Neuronal stem cell (in vitro differentiated cells): Measurements from ENCODE around the gene PIGL.

Source experiments
- DNase-seq: peaks from one replicate; pipeline ENCODE4 v3.0.0-alpha.2; 2013; ENCODE audit warnings: low spot score
- H2AFZ ChIP-seq: one replicate; pipeline ENCODE4 v1.6.1; 2013; ENCODE audit warnings: mild to moderate bottlenecking, low read length, inconsistent platforms
- H2AK5ac ChIP-seq: 2 replicates; pipeline ENCODE4 v1.6.1; 2013; ENCODE audit warnings: low read depth, mild to moderate bottlenecking, inconsistent platforms, low read length, moderate library complexity, mixed read lengths
- H2BK120ac ChIP-seq: 2 replicates; pipeline ENCODE4 v1.6.1; 2013; ENCODE audit warnings: low read depth, mild to moderate bottlenecking, inconsistent platforms, low read length, moderate library complexity, mixed read lengths
- H2BK12ac ChIP-seq: one replicate; pipeline ENCODE4 v1.6.1; 2013; ENCODE audit warnings: low read length, inconsistent platforms
- H2BK15ac ChIP-seq: 2 replicates; pipeline ENCODE4 v1.6.1; 2013; ENCODE audit warnings: mild to moderate bottlenecking, low read length, inconsistent platforms, mixed read lengths
- H2BK5ac ChIP-seq: one replicate; pipeline ENCODE4 v1.6.1; 2013; ENCODE audit warnings: inconsistent platforms, mild to moderate bottlenecking, low read length, moderate library complexity
- H3K14ac ChIP-seq: one replicate; pipeline ENCODE4 v1.6.1; 2013; ENCODE audit warnings: low read length, inconsistent platforms
- H3K18ac ChIP-seq: 2 replicates; pipeline ENCODE4 v1.6.1; 2013; ENCODE audit warnings: low read length, inconsistent platforms
- H3K23ac ChIP-seq: 2 replicates; pipeline ENCODE4 v1.6.1; 2013; ENCODE audit warnings: low read depth, mild to moderate bottlenecking, mixed read lengths, low read length, inconsistent platforms; ENCODE audit not compliant: poor library complexity
- H3K27ac ChIP-seq: replicated peaks from 3 replicates; pipeline ENCODE4 v1.5.1; 2013; ENCODE audit warnings: low read length, inconsistent platforms
- H3K27me3 ChIP-seq, 3 experiments: 2 replicates each; pipeline ENCODE4 v1.6.1; 2013; ENCODE audit warnings: low read length in 3 of 3, mild to moderate bottlenecking in 2 of 3, inconsistent platforms in 1 of 3, low read depth in 1 of 3, mixed read lengths in 1 of 3, moderate library complexity in 1 of 3; ENCODE audit not compliant: control insufficient read depth in 3 of 3, insufficient read depth in 3 of 3
- H3K36me3 ChIP-seq, 2 donors: replicated peaks in 1 of 2; 2 replicates each; pipeline ENCODE4 v1.6.1; 2013; ENCODE audit warnings: low read length in 2 of 2; ENCODE audit not compliant: control insufficient read depth in 2 of 2, insufficient read depth in 2 of 2
- H3K4ac ChIP-seq: 2 replicates; pipeline ENCODE4 v1.6.1; 2013; ENCODE audit warnings: inconsistent platforms, mild to moderate bottlenecking, low read length, moderate library complexity
- H3K4me1 ChIP-seq, 2 donors: 1 replicate in 1 of 2; 2 replicates in 1 of 2; pipeline ENCODE4 v1.6.1; 2013; ENCODE audit warnings: low read length in 2 of 2, low read depth in 1 of 2; ENCODE audit not compliant: control insufficient read depth in 2 of 2, insufficient read depth in 1 of 2
- H3K4me2 ChIP-seq: one replicate; pipeline ENCODE4 v1.6.1; 2013; ENCODE audit warnings: mild to moderate bottlenecking, low read length, inconsistent platforms; ENCODE audit not compliant: insufficient read depth, poor library complexity, severe bottlenecking
- H3K4me3 ChIP-seq, 2 donors: 2 replicates each; pipeline ENCODE4 v1.5.1; 2013; ENCODE audit warnings: low read length in 2 of 2, mild to moderate bottlenecking in 2 of 2, inconsistent platforms in 1 of 2, moderate library complexity in 1 of 2
- H3K79me1 ChIP-seq: one replicate; pipeline ENCODE4 v1.6.1; 2013; ENCODE audit warnings: low read depth, mild to moderate bottlenecking, inconsistent platforms, low read length, moderate library complexity
- H3K9ac ChIP-seq: one replicate; pipeline ENCODE4 v1.6.1; 2013; ENCODE audit warnings: mild to moderate bottlenecking, low read depth, low read length, inconsistent platforms; ENCODE audit not compliant: poor library complexity
- H3K9me3 ChIP-seq, 2 donors: replicated peaks in 1 of 2; 2 replicates each; pipeline versions ENCODE3 to v1.6.1; 2013; ENCODE audit warnings: low read length in 2 of 2, mild to moderate bottlenecking in 2 of 2, inconsistent platforms in 1 of 2, low read depth in 1 of 2, mixed read lengths in 1 of 2, moderate library complexity in 1 of 2; ENCODE audit not compliant: control insufficient read depth in 2 of 2, insufficient read depth in 1 of 2
- H4K8ac ChIP-seq: one replicate; pipeline ENCODE4 v1.6.1; 2013; ENCODE audit warnings: low read depth, mild to moderate bottlenecking, inconsistent platforms, low read length, moderate library complexity
- H4K91ac ChIP-seq: one replicate; pipeline ENCODE4 v1.6.1; 2013; ENCODE audit warnings: low read length, low read depth, mild to moderate bottlenecking, inconsistent platforms; ENCODE audit not compliant: poor library complexity
- WGBS, 2 donors: extraction: QIAGEN DNeasy Blood & Tissue Kit; methylation state at CpG; one replicate each; pipeline ENCODE4 v1.1.7; 2013; ENCODE audit warnings: missing lambda C conversion rate in 2 of 2, mixed read lengths in 1 of 2; ENCODE audit not compliant: insufficient read length in 2 of 2, insufficient replicate concordance in 1 of 2; ENCODE audit errors: extremely low coverage in 2 of 2; 5-methylcytosine and 5-hydroxymethylcytosine counted together

PIGL gene

DNA sequence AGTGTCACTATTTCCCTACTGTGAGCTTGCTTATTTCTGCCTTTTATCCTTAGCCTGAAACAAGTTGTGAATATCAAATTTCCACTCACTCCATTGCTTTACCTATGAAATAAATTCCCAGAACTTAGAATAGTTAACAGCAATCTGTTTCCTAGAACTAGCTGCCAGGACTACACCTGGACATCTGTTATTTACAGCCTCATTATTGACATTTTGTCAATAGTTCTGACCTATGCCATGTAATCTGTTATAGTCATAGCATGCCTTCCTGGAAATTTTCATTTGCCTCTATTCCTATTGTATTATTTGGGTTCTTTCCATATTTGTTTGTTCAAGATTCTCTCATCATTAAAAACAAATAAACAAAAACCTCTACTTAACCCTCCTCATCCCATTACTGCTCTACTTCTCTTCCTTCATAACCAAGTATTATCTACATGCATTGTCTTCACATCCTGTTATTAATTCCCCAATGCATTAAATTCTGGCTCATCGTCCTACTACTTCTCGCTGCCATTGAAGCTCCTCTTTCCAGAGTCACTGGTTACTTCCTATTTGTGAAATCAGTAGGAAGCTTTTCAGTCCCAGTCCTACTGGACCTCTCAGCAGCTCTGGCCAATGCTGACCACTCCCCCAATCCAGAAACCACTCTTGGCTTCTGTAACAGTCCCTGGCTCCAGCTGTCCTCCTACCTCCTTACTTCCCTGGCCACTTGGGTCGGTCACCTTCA, 55.3 kb downstream of the PIGL start:
- Histone ChIP-seq H2AK5ac (no peak overlapping the region), H4K8ac (peak overlapping the region; percentile 70), H3K9ac (no peak overlapping the region), H3K9me3 (peaks cover 3 to 6% of the 10 kb centered on the region in 2 donors), H3K4me1 (no peaks in the 10 kb centered on the region), H4K91ac (no peak overlapping the region), H3K23ac (no peak overlapping the region), H3K79me1 (peaks cover 1% of the 10 kb centered on the region), H3K27me3 (no peaks in the 10 kb centered on the region), H3K27ac (no peak overlapping the region), H3K18ac (no peak overlapping the region), H2BK5ac (no peak overlapping the region), H3K4me3 (no peak overlapping the region), H2BK12ac (no peak overlapping the region), H3K36me3 (no peaks in the 10 kb centered on the region), H3K4ac (no peak overlapping the region), H3K4me2 (no peak overlapping the region), H2BK15ac (no peak overlapping the region), H2BK120ac (no peak overlapping the region), H3K14ac (no peak overlapping the region), H2AFZ (no peak overlapping the region)
- WGBS, 2 donors = no CpG with 5 or more reads among the region's 3 CpGs
- no peak for DNase-seq

DNA sequence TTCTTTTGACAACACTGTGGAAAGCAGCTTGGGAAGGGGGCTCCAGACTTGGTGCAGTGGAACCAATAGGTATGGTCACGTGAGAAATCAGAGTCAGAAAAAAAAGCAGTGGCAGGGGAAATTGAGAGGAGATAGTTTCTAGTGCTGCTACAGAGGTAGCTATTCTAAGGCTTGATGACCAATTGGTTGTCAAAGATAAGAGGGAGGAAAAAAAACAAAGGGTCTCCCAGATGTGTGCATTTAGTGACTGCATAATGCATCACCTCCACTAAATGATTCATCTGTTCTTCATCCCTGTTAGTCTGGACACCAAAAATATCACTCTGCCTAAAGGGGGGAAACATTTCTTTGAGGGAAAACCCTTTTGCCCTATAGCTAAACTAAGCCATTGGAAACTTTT, 56.5 kb downstream of the PIGL start:
- Histone ChIP-seq H2BK15ac (no peak overlapping the region), H4K91ac (no peak overlapping the region), H2BK5ac (no peak overlapping the region), H3K4ac (no peak overlapping the region), H3K4me3 (no peak overlapping the region), H3K23ac (no peak overlapping the region), H3K36me3 (peaks cover 0 to 1% of the 10 kb centered on the region in 2 donors), H3K14ac (no peak overlapping the region), H3K18ac (no peak overlapping the region), H2AFZ (no peak overlapping the region), H3K9me3 (peaks cover 3 to 18% of the 10 kb centered on the region in 2 donors), H3K4me1 (no peaks in the 10 kb centered on the region), H3K27ac (no peak overlapping the region), H2AK5ac (no peak overlapping the region), H3K27me3 (no peaks in the 10 kb centered on the region), H4K8ac (no peak overlapping the region), H3K4me2 (no peak overlapping the region), H3K79me1 (peaks cover 1% of the 10 kb centered on the region), H2BK12ac (no peak overlapping the region), H3K9ac (no peak overlapping the region), H2BK120ac (no peak overlapping the region)
- WGBS, 2 donors = no CpG with 5 or more reads among the region's 1 CpG
- DNase-seq = no peak

DNA sequence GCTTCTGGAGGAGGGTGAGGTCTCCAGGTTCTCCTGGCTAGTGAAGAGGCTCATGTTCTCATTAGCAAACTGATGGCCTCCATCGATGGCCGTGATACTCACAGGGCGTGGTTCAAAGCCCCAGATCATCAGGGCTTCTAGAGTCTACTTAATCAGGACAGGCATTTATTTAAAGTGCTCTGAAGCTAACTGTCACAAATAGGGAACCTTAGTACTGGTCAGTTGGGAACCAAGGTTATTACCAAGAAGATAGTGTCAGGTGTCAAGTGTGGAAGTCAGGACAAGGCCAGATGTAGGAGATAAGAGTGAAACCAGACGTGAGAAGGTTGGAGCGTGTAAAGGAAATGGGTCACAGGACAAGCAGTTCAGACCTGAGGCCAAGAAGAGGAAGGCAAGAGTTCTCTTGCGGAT, 56.9 kb downstream of the PIGL start:
- no CpG with 5 or more reads among the region's 6 CpGs for WGBS, 2 donors
- no peak overlapping the region for H2AK5ac ChIP-seq

DNA sequence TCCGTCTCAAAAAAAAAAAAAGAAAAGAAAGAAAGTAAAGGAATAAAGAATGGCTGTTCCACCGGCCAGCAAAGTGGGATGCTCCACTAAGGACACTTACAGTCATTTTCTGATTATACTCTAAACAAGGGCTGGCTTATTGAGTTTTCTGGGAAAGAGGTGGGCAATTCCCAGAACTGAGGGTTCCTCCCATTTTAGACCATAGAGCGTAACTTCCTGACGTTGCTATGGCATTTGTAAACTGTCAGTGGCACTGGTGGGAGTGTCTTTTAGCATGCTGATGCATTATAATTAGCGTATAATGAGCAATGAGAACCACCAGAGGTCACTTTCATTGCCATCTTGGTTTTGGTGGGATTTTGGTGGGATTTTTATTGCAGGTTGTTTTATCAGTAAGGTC, 58.0 kb downstream of the PIGL start:
- Histone ChIP-seq H2BK5ac (no peak overlapping the region), H3K14ac (no peak overlapping the region), H3K4me3 (no peak overlapping the region), H3K23ac (no peak overlapping the region), H2BK120ac (no peak overlapping the region), H2BK15ac (no peak overlapping the region), H2BK12ac (no peak overlapping the region), H3K36me3 (peaks cover 1 to 7% of the 10 kb centered on the region in 2 donors), H3K4me1 (no peaks in the 10 kb centered on the region), H3K79me1 (peaks cover 1% of the 10 kb centered on the region), H4K91ac (no peak overlapping the region), H4K8ac (no peak overlapping the region), H3K18ac (no peak overlapping the region), H3K27me3 (no peaks in the 10 kb centered on the region), H3K4me2 (no peak overlapping the region), H3K27ac (no peak overlapping the region), H3K9ac (no peak overlapping the region), H3K9me3 (peaks cover 3 to 32% of the 10 kb centered on the region in 2 donors), H2AFZ (no peak overlapping the region), H2AK5ac (no peak overlapping the region), H3K4ac (no peak overlapping the region)
- no CpG with 5 or more reads among the region's 5 CpGs for WGBS, 2 donors
- no peak for DNase-seq

More for the DNA sequence above, 56.9 kb downstream of the PIGL start:
- no peak overlapping the region for H4K8ac ChIP-seq
- peaks cover 1% of the 10 kb centered on the region for H3K79me1 ChIP-seq
- no peak for DNase-seq
- no peak overlapping the region for H2BK5ac ChIP-seq
- H2BK12ac ChIP-seq = no peak overlapping the region
- no peak overlapping the region for H3K23ac ChIP-seq
- H3K4me2 ChIP-seq = no peak overlapping the region
- no peak overlapping the region for H2BK15ac ChIP-seq
- no peak overlapping the region for H3K14ac ChIP-seq
- no peak overlapping the region for H3K9ac ChIP-seq
- no peak overlapping the region for H3K4me3 ChIP-seq
- H3K4ac ChIP-seq = no peak overlapping the region
- H2AFZ ChIP-seq = no peak overlapping the region
- H4K91ac ChIP-seq = no peak overlapping the region
- peaks cover 3 to 22% of the 10 kb centered on the region in 2 donors for H3K9me3 ChIP-seq
- no peaks in the 10 kb centered on the region for H3K4me1 ChIP-seq
- peaks cover 0 to 1% of the 10 kb centered on the region in 2 donors for H3K36me3 ChIP-seq
- H3K18ac ChIP-seq = no peak overlapping the region
- H3K27ac ChIP-seq = no peak overlapping the region
- H3K27me3 ChIP-seq = no peaks in the 10 kb centered on the region
- no peak overlapping the region for H2BK120ac ChIP-seq
